Measurements from ENCODE around the gene BCKDHA.
"Not testable (repeated sequence)": the region's sequence is repeated elsewhere in the genome, so short reads cannot be mapped to it uniquely, and the experiment has no call there.

BCKDHA gene

GRCh38 chr19:41431426-41432386 lies 34.1 kb downstream of the BCKDHA start:
- Mint-ChIP-seq H3K4me1 (peaks cover 13% of the 10 kb centered on the region), H3K27ac (peak overlapping the region; percentile 3), H3K36me3 (peaks cover 15% of the 10 kb centered on the region), H3K27me3 (no peaks in the 10 kb centered on the region), H3K4me3 (no peak overlapping the region), H3K9me3 (no peaks in the 10 kb centered on the region)
- no peak for ATAC-seq (ENCODE audit: low read depth)
- no peak for DNase-seq (ENCODE audit: low spot score in 2 of 2)

- Mint-ChIP-seq H3K4me1 (peaks cover 6% of the 10 kb centered on the region), H3K36me3 (peaks cover 18% of the 10 kb centered on the region), H3K27ac (no peak overlapping the region), H3K27me3 (no peaks in the 10 kb centered on the region), H3K9me3 (no peaks in the 10 kb centered on the region), H3K4me3 (no peak overlapping the region)
- ATAC-seq (ENCODE audit: low read depth) (no peak), DNase-seq (ENCODE audit: low spot score in 2 of 2) (no peak)
Observed at GRCh38 chr19:41433171-41433570, 35.6 kb downstream of the BCKDHA start.

GRCh38 chr19:41434450-41434849 lies 36.8 kb downstream of the BCKDHA start:
- Mint-ChIP-seq H3K27ac (peak overlapping the region; percentile 56), H3K4me3 (no peak overlapping the region), H3K27me3 (no peaks in the 10 kb centered on the region), H3K4me1 (peaks cover 11% of the 10 kb centered on the region), H3K9me3 (no peaks in the 10 kb centered on the region), H3K36me3 (peaks cover 15% of the 10 kb centered on the region)
- DNase-seq (ENCODE audit: low spot score in 2 of 2): no peak
- ATAC-seq (ENCODE audit: low read depth): no peak

GRCh38 chr19:41435376-41435775 lies 37.8 kb downstream of the BCKDHA start:
- not testable (repeated sequence) for H3K27me3 Mint-ChIP-seq; ATAC-seq (ENCODE audit: low read depth); H3K4me3 Mint-ChIP-seq; H3K9me3 Mint-ChIP-seq; H3K27ac Mint-ChIP-seq; DNase-seq (ENCODE audit: low spot score in 2 of 2)
- peaks cover 15% of the 10 kb centered on the region for H3K36me3 Mint-ChIP-seq
- H3K4me1 Mint-ChIP-seq: peaks cover 14% of the 10 kb centered on the region

GRCh38 chr19:41435936-41436673 lies 38.5 kb downstream of the BCKDHA start:
- no peak for ATAC-seq (ENCODE audit: low read depth)
- H3K4me3 Mint-ChIP-seq: no peak overlapping the region
- H3K27ac Mint-ChIP-seq: peak overlapping the region; percentile 4

GRCh38 chr19:41436674-41436951 lies 39.0 kb downstream of the BCKDHA start:
- H3K36me3 Mint-ChIP-seq: peaks cover 12% of the 10 kb centered on the region
- H3K4me3 Mint-ChIP-seq: no peak overlapping the region

More at GRCh38 chr19:41435936-41436673, 38.5 kb downstream of the BCKDHA start:
- no peak for DNase-seq (ENCODE audit: low spot score in 2 of 2)
- Mint-ChIP-seq H3K4me1 (peaks cover 14% of the 10 kb centered on the region), H3K27me3 (no peaks in the 10 kb centered on the region), H3K36me3 (peaks cover 13% of the 10 kb centered on the region), H3K9me3 (no peaks in the 10 kb centered on the region)

GRCh38 chr19:41437944-41438574 lies 40.4 kb downstream of the BCKDHA start:
- no peak for ATAC-seq (ENCODE audit: low read depth)

More at GRCh38 chr19:41436674-41436951, 39.0 kb downstream of the BCKDHA start:
- Mint-ChIP-seq H3K27me3 (no peaks in the 10 kb centered on the region), H3K4me1 (peaks cover 16% of the 10 kb centered on the region), H3K27ac (peak overlapping the region; percentile 4), H3K9me3 (no peaks in the 10 kb centered on the region)
- ATAC-seq (ENCODE audit: low read depth) (no peak), DNase-seq (ENCODE audit: low spot score in 2 of 2) (no peak)

GRCh38 chr19:41439441-41440222 lies 42.0 kb downstream of the BCKDHA start, which contains the start of gene DMAC2:
TSS of gene DMAC2 (minus strand) at chr19:41439912. CDS start at chr19:41439899, 13 bp downstream.
- Mint-ChIP-seq H3K4me3 (peak within 1 kb of the TSS; percentile 5), H3K27ac (no peak within 1 kb of the TSS), H3K36me3 (peaks cover 5% of the 10 kb centered on the region), H3K27me3 (peaks cover 6% of the 10 kb centered on the region), H3K9me3 (no peaks in the 10 kb centered on the region), H3K4me1 (peaks cover 25% of the 10 kb centered on the region)
- ATAC-seq (ENCODE audit: low read depth) (peak; percentile 98), DNase-seq (ENCODE audit: low spot score in 2 of 2) (peak; percentile 69 to 81)

More at GRCh38 chr19:41437944-41438574, 40.4 kb downstream of the BCKDHA start:
- peaks cover 7% of the 10 kb centered on the region for H3K36me3 Mint-ChIP-seq
- H3K27me3 Mint-ChIP-seq: no peaks in the 10 kb centered on the region
- H3K9me3 Mint-ChIP-seq: no peaks in the 10 kb centered on the region
- H3K4me3 Mint-ChIP-seq: peak overlapping the region; percentile 41
- no peak for DNase-seq (ENCODE audit: low spot score in 2 of 2)
- peaks cover 16% of the 10 kb centered on the region for H3K4me1 Mint-ChIP-seq
- no peak overlapping the region for H3K27ac Mint-ChIP-seq

GRCh38 chr19:41441321-41441945 lies 43.8 kb downstream of the BCKDHA start:
- Mint-ChIP-seq H3K27me3 (peaks cover 7% of the 10 kb centered on the region), H3K36me3 (peaks cover 5% of the 10 kb centered on the region), H3K9me3 (no peaks in the 10 kb centered on the region), H3K4me3 (no peak overlapping the region), H3K27ac (no peak overlapping the region), H3K4me1 (peaks cover 24% of the 10 kb centered on the region)
- ATAC-seq (ENCODE audit: low read depth) (no peak), DNase-seq (ENCODE audit: low spot score in 2 of 2) (no peak)

- ATAC-seq (ENCODE audit: low read depth) (no peak), DNase-seq (ENCODE audit: low spot score in 2 of 2) (no peak)
- no peak within 1 kb of the TSS for H3K4me3 Mint-ChIP-seq
- no peak within 1 kb of the TSS for H3K27ac Mint-ChIP-seq
- H3K27me3 Mint-ChIP-seq: peaks cover 11% of the 10 kb centered on the region
- peaks cover under 1% of the 10 kb centered on the region for H3K36me3 Mint-ChIP-seq
- no peaks in the 10 kb centered on the region for H3K9me3 Mint-ChIP-seq
- peaks cover 19% of the 10 kb centered on the region for H3K4me1 Mint-ChIP-seq
Observed at GRCh38 chr19:41442473-41443355, 45.1 kb downstream of the BCKDHA start, which contains the start of gene ERICH4. TSS of gene ERICH4 (plus strand) at chr19:41443156. CDS start at chr19:41443170, 14 bp downstream.

GRCh38 chr19:41443813-41444455 lies 46.3 kb downstream of the BCKDHA start:
- Mint-ChIP-seq H3K27me3 (peaks cover 11% of the 10 kb centered on the region), H3K27ac (no peak overlapping the region), H3K36me3 (no peaks in the 10 kb centered on the region), H3K4me1 (peaks cover 15% of the 10 kb centered on the region), H3K9me3 (no peaks in the 10 kb centered on the region), H3K4me3 (no peak overlapping the region)
- ATAC-seq (ENCODE audit: low read depth) (no peak), DNase-seq (ENCODE audit: low spot score in 2 of 2) (no peak)

- Mint-ChIP-seq H3K27ac (no peak overlapping the region), H3K36me3 (no peaks in the 10 kb centered on the region), H3K27me3 (peaks cover 11% of the 10 kb centered on the region), H3K9me3 (no peaks in the 10 kb centered on the region), H3K4me3 (no peak overlapping the region), H3K4me1 (peaks cover 21% of the 10 kb centered on the region)
- DNase-seq (ENCODE audit: low spot score in 2 of 2) (no peak), ATAC-seq (ENCODE audit: low read depth) (no peak)
Observed at GRCh38 chr19:41445575-41445974, 48.0 kb downstream of the BCKDHA start.

Data from memory B cell (primary cell).